Karpas-422 (cell line): Measurements from ENCODE around the gene ADGRL1. TPM values are rescaled to one million over a fixed set of nuclear protein-coding genes. Genes with fewer than 3 reads are reported as not detected.

Experiments
- small RNA-seq: library from RNA; depleted of rRNA; stranded (forward); fragments of <200 nt; gene quantifications from one replicate; pipeline ENCODE3, GENCODE V24; 2014
- total RNA-seq: library from RNA; depleted of rRNA; stranded (reverse); fragments of >200 nt; shearing (Covaris generic); gene quantifications from 2 replicates; pipeline ENCODE4 v1.2.3, GENCODE V29; 2014; ENCODE audit warnings: low replicate concordance; rRNA removed

ADGRL1 gene
- total RNA-seq, 1 experiment from 2014 or later = 1.2 TPM

Small RNA genes lying within 50 kb of the gene (small RNA-seq; reads per million reads assigned to genes)
- gene RN7SL231P = not detected

Other genes starting within 250 kb of the ADGRL1 start
- 1.2 and 2.3 TPM in 2 replicates for gene RFX1, start 199.8 kb downstream of the ADGRL1 start, total RNA-seq
- not detected in 2 replicates for gene RLN3, start 178.0 kb downstream of the ADGRL1 start, total RNA-seq
- gene IL27RA, start 174.4 kb downstream of the ADGRL1 start, total RNA-seq = 0.67 and 1.9 TPM in 2 replicates
- gene PALM3, start 144.1 kb downstream of the ADGRL1 start, total RNA-seq = not detected in 2 replicates
- 0.71 and 4.2 TPM in 2 replicates for gene MISP3, start 133.4 kb downstream of the ADGRL1 start, total RNA-seq
- gene C19orf67, start 120.4 kb downstream of the ADGRL1 start, total RNA-seq = 0.37 and 2.8 TPM in 2 replicates
- 31.8 and 81.5 TPM in 2 replicates for gene SAMD1, start 115.4 kb downstream of the ADGRL1 start, total RNA-seq
- gene PRKACA, start 88.4 kb downstream of the ADGRL1 start, total RNA-seq = 24.0 and 26.5 TPM in 2 replicates
- gene ASF1B, start 69.6 kb downstream of the ADGRL1 start, total RNA-seq = 27.1 and 34.9 TPM in 2 replicates
- not detected in 2 replicates for gene ADGRE5, start 175.3 kb upstream of the ADGRL1 start, total RNA-seq
- 92.4 and 151 TPM in 2 replicates for gene DDX39A, start 213.2 kb upstream of the ADGRL1 start, total RNA-seq
- gene PKN1, start 227.1 kb upstream of the ADGRL1 start, total RNA-seq = 66.3 and 186 TPM in 2 replicates